Sigmoid colon (tissue), 4 donors: Measurements from ENCODE around the gene PLA2G6.

Source experiments
- CTCF ChIP-seq, 4 experiments: fragments of 450-650 bp in 3 of 4; fragments of 200-600 bp in 1 of 4; IDR thresholded peaks; one replicate each; pipeline ENCODE4 v1.5.1; 2016 to 2019; ENCODE audit warnings: antibody characterized with exemption in 4 of 4, mild to moderate bottlenecking in 3 of 4, moderate library complexity in 2 of 4
- EP300 ChIP-seq, 4 donors: sonication (generic); formaldehyde crosslinking; IDR thresholded peaks; one replicate each; pipeline ENCODE4 v1.6.1; 2017; ENCODE audit warnings: antibody characterized with exemption in 4 of 4

- TF ChIP-seq EP300 (IDR thresholded peaks at IDR 0.05) (no peak), CTCF (IDR thresholded peaks at IDR 0.05) (no peak)
Measured at GRCh38 chr22:38177044-38177443, 4.6 kb downstream of the PLA2G6 start.
